Suprapubic skin (tissue), 4 donors: ENCODE data around the gene CCDC88C.

Experiments used
- EP300 ChIP-seq: sonication (generic); formaldehyde crosslinking; IDR thresholded peaks from one replicate; pipeline ENCODE4 v1.6.1; 2017; ENCODE audit warnings: antibody characterized with exemption
- POLR2A ChIP-seq, 2 donors: fragments of 450-650 bp; IDR thresholded peaks; one replicate each; pipeline ENCODE4 v1.6.1; 2017; ENCODE audit warnings: antibody characterized with exemption in 2 of 2, mild to moderate bottlenecking in 2 of 2, moderate library complexity in 2 of 2
- POLR2AphosphoS5 ChIP-seq, 3 donors: sonication (generic); formaldehyde crosslinking; IDR thresholded peaks; one replicate each; pipeline ENCODE4 v1.6.1; 2017; ENCODE audit warnings: antibody characterized with exemption in 3 of 3
- TF ChIP-seq, protein P1 (sequence below), 2 donors: fragments of 200-600 bp in 1 of 2; fragments of 450-650 bp in 1 of 2; sonication (generic) in 1 of 2; IDR thresholded peaks; one replicate each; pipeline ENCODE4 v1.5.1; 2016 to 2019; ENCODE audit warnings: antibody characterized with exemption in 2 of 2, mild to moderate bottlenecking in 1 of 2, moderate library complexity in 1 of 2

DNA sequence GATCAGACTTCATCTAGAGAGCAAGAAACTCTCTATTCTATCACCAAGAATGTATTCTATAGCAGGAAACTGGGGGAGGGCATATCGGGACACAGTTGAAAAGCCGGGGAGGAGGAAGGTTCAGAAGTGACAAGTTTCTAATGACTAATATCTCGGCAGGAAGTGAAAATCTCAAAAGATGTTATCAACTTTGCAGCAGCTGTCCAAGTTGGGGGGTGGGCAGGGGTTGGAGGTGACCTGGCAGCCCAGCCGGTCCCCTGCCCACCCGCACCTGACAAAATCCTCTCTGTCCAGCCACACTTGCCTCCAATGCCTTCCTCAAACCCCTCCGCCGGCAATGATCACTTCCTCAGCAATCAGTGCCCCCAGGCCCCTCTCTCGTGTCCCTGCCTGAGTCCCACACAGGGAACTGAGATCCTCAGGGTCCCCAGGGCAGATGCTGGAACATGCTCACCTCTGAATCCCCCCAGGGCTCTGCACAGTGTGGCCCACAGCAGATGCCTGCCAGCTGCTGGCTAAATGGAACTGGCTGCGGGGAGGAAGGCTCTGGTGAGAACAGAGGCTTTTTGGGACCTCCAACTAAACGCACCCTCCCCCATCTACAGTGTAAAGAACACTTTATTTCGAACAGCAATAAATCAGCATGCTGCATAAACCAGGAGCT is 43.9 kb downstream of the CCDC88C start:
- TF ChIP-seq, protein P1, sequence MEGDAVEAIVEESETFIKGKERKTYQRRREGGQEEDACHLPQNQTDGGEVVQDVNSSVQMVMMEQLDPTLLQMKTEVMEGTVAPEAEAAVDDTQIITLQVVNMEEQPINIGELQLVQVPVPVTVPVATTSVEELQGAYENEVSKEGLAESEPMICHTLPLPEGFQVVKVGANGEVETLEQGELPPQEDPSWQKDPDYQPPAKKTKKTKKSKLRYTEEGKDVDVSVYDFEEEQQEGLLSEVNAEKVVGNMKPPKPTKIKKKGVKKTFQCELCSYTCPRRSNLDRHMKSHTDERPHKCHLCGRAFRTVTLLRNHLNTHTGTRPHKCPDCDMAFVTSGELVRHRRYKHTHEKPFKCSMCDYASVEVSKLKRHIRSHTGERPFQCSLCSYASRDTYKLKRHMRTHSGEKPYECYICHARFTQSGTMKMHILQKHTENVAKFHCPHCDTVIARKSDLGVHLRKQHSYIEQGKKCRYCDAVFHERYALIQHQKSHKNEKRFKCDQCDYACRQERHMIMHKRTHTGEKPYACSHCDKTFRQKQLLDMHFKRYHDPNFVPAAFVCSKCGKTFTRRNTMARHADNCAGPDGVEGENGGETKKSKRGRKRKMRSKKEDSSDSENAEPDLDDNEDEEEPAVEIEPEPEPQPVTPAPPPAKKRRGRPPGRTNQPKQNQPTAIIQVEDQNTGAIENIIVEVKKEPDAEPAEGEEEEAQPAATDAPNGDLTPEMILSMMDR (IDR thresholded peaks at IDR 0.05): no peak
- TF ChIP-seq POLR2A (IDR thresholded peaks at IDR 0.05) (no peak), POLR2AphosphoS5 (IDR thresholded peaks at IDR 0.05) (no peak), EP300 (no peak)
